Activated CD8-positive, alpha-beta memory T cell treated with anti-CD3 and anti-CD28 coated beads for 24 hours (primary cell): ENCODE data around the gene KPNA4.
"Not testable (repeated sequence)": the region's sequence is repeated elsewhere in the genome, so short reads cannot be mapped to it uniquely, and the experiment has no call there.

Experiments used
- DNase-seq: peaks from one replicate; pipeline ENCODE4 v3.0.0-alpha.2; 2020

KPNA4 gene

DNA sequence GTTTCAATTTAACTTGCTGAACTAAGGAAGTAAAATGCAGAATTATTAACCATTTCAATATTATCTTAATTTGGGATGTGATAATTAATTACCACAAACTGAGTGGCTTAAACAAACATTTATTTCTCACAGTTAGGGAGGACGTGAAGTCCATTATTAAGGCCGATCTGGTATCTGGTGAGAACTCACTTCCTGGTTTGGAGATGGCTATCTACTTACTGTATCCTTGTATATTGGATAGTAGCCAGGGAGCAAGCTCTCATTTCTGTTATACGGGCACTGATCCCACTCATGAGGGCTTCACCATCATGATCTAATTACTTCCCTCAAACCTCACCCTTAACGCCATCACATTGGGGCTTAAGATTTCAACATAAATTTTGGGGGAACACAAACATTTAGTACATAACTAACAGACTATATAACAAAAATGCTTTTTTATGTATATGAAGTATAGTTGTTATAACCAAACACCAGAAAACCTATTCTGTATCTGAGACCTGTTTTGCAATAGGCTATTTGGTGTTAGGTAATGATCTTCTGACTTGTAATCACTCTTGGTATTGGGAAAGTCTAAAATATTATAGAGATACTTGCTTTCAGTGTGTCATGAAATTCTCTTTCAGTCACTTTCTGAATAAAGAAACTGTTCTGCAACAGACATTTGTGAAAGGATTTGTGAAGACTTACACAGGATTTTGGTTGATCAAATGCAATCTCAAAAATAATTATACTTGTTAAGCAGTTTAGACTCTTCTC, 4.7 kb upstream of the KPNA4 start:
- no peak for DNase-seq

- no peak for DNase-seq
These were observed 3.6 kb upstream of the KPNA4 start for GRCh38 chr3:160568989-160569388.

DNA sequence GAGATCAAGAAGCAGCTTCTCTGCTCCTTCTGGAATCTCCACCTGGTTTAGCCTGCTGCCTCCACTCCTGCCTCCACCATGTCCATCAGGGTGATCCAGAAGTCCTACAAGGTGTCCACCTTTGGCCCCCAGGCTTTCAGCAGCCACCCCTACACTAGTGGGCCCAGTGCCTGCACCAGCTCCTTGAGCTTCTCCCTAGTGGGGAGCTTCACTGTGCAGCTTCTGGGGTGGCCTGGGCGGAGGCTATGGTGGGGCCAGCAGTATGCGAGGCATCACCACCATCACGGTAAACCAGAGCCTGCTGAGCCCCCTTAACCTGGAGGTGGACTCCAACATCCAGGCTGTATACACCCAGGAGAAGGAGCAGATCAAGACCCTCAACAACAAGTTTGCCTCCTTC, 2.4 kb upstream of the KPNA4 start:
- no peak for DNase-seq

DNA sequence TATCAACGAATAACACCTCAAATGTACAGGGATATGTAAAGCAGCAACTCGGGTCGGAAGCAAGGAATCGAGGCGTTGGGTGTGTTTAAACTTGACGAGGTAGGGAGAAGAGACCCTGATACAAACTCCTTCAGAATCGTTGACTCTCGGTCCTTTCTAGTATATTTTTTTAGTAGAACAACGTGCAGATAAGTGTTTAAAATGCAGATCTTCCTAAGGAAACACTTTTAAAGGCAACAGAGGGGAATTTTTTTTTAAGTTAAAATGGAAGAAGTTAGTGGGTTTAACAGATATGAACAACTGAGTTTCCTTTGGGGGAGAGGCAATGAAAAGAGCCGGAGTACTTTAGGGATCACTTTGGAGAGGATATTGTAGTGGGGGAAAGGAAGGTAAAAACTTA, 1.1 kb upstream of the KPNA4 start:
- no peak for DNase-seq

- DNase-seq: no peak
These were observed 376 bp downstream of the KPNA4 start for GRCh38 chr3:160564949-160565441.

DNA sequence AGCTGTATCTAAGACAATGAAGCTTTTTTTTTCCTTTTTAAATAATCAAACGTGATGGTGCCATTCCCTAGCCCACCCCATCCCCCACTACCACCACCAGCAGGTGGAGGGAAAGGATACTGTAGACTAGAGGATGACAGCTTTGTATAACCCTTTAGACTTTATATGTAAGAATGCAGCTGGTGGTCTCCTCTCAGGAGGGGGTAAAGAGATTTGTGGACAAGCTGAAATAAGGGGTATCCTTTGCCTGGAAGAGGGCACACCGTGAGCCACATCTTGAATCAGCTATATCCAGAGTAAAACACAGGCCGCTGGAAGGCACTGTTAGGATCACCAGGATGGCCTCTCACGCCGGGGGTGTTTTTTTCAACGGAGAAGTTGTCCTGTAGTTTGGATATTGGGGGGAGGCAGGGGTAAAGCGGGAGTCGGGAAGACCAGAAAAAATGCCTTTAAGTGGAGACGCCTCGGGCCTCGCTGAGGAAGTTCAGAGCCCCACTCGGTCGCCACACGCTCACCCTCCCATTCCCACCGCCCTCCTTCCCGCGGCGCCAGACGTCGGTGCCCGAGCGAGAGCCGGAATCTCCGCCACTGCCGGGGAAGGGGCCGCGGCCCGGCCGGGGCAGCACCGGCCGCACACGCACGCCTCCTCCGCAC, 986 bp downstream of the KPNA4 start:
- no peak for DNase-seq

DNA sequence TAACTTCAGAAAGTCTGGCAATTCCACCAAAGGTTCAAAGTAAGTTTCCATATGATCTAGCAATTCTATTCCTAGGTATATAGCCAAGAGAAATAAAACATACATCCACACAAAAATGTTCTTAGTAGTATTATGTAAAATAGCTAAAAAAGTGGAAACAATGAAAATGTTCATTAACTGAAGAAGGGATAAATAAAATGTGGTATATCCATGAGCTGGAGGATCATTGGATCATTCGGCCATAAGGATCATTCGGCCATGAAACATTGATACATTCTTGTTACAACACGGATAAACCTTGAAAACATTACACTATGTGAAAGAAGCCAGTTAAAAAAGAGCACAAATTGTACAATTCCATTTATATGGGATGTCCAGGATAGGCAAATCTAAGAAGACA, 2.4 kb downstream of the KPNA4 start:
- no peak for DNase-seq

- no peak for DNase-seq
These were observed 7.8 kb downstream of the KPNA4 start for GRCh38 chr3:160557571-160557970.

GRCh38 chr3:160556141-160556540, 9.2 kb downstream of the KPNA4 start:
- DNase-seq: no peak

DNA sequence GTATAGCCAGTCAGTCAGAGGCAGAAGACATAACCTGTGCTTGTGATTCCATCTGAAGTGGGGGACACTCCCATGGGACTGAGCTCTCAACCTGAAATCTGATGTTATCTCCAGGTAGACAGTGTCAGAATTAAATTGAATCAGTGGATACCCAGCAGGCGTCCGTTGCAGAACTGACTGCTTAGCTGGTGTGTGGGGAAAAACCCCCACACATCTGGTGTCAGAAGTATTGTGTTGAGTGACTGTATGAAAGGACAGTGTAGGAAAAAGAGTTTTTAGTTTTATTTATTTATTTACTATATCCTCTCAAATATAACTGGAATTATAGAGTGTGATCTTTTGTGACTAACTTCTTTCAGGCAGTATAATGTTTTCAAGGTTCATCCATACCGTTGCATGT, 10.4 kb downstream of the KPNA4 start:
- DNase-seq: no peak

GRCh38 chr3:160553827-160554226, 11.5 kb downstream of the KPNA4 start:
- no peak for DNase-seq

GRCh38 chr3:160546727-160547126, 18.6 kb downstream of the KPNA4 start:
- no peak for DNase-seq

DNA sequence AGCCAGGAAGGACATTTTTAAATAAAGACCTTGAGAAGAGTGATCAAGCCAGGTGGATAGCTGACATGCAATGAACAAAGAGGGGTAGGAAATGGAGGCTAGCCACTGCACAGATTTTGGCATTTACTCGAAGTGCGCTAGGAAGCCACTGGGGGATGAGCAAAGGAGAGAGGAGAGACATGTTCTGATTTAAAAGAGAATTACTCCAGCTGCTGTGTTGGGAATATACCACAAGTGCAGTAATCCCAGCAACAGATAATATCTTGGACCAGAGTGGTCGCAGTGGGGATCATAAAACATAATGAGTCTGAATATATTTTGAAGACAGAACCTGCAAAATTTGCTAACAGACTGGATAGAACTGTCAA, 19.9 kb downstream of the KPNA4 start:
- DNase-seq: no peak

DNA sequence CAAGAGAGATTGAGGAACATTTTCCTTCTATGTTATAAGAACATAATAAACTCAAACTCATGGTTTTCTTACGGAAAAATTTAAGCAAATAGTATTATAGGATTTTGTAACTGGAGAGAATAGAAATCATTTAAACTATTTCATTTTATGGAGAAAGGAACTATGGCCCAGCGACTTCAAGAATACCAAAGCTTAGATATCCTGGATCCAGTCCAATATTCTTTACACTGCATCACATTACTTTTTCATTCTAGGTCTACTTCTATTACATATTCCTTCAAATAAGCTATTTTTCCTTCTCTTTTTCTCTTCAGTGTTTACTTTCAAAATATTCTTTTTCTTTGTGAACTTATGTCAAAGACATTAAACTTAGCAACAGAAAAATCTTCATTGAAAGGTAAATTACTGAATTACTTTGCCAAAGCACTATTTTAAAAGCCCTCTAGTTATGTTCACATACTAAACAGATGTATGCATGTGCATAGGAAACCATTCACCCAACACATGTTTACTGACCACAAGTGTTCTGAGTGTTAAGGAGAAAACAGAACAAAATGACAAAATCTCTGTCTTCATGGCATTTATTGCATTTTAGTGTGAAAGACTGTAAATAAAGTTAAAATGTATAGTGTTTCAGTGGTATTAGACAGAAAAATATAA, 20.4 kb downstream of the KPNA4 start:
- DNase-seq: no peak

DNA sequence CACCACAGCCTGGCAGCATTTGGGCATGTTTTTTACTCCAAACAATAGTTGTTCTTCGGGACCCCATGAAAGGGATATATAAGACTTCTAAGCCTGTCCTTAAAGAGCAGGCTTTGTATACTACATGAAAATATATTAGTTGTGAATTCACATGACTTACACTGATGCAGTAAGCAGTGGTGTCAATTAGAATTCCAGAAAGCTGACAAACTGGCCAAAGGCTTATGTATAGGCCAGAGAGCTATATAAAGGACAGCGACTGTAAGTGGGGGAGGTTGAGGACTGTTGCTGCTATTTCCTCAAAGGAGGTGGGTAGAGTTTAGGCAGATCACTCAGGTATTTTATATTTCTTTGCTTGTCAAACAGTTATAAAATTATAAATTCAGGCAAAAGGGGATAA, 24.8 kb downstream of the KPNA4 start:
- no peak for DNase-seq

- no peak for DNase-seq
These were observed 26.5 kb downstream of the KPNA4 start for GRCh38 chr3:160538895-160539294.

GRCh38 chr3:160537729-160538128, 27.6 kb downstream of the KPNA4 start:
- no peak for DNase-seq

- DNase-seq: no peak
These were observed 33.0 kb downstream of the KPNA4 start for GRCh38 chr3:160532371-160532770.

DNA sequence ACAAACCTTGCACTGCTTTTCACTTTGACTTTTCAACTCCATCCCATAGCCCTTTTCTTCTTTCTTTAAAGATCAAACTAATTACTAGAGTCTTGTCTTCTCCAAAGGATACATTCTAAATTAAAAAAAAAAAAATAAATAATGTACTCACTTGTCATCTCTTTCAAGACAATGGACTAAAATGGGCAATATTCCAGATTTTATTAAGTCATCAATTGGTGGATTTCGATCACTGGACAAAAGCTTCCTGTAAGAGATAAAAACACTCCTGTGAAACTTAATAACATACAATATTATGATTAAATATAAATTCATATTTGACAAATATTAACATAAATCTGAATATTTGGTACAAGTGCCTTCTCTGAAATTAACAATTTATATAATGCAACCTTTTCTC, 34.1 kb downstream of the KPNA4 start:
- DNase-seq: no peak

DNA sequence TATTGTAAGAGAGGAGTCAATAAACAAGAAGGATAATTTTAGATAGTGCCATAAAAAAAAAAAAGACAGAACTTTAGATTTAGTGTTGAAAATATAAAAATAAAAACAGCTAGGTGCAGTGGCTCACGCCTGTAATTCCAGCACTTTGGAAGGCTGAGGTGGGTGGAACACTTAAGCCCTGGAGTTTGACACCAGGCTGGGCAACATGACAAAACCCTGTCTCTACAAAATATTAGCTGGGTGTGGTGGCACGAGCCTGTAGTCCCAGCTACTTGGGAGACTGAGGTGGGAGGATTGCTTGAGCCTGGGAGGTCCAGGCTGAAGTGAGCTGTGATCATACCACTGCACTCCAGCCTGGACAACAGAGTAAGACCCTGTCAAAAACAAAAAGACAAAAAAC, 49.0 kb downstream of the KPNA4 start:
- not testable (repeated sequence) for DNase-seq

DNA sequence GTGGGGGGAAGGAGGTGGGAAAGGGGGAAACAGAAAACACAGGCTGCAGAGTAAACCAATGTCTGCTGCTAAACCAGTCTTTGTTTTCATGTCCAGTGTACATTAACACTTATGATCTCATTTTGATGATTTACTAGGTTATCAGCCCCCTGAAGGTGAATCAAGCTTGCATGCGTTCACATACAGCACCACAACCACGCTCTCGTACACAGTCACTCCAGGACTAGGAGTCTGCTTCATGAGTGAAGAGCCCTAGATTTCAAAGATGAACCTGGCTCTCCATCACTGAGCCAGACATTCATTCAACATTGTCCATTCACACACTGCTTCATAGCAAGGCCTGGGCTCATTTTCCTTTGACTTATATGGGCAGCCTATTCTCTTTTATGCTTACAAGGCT, 64.0 kb downstream of the KPNA4 start:
- no peak for DNase-seq

DNA sequence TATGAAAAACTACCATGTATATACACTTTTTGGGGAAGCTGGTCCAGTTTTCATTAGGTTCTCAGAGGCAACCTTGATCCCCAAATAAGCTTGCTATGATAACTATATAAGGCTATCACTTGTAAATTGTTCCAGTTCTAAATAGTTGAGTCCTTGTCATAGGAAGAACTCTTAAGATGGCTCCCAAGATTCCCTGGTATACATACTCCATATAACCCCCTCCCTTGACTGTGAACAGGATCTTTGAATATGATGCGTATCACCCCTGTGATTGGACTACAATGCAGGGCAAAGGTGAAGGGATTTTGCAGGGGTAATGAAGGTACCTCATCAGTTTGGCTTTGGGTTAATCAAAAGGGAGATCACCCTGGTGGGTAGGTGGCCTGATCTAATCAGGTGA, 67.2 kb downstream of the KPNA4 start:
- DNase-seq: no peak

DNA sequence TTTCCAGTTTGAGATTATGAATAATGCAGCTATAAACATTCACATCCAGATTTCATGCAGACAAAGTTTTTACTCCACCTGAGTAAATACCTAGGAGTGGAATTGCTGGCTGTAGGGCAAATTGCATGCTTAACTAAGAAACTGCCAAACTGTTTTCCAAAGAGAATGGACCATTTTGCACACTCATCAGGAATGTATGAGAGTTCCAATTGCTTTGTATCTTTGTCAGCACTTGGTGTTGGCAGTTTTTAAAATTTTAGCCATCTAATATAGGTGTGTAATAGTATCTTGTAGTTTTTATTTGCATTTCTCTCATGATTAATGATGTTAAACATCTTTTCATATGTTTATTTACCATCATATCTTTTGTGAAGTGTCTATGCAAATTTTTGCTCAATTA, 75.2 kb downstream of the KPNA4 start:
- DNase-seq: no peak

GRCh38 chr3:160486459-160486869, 78.9 kb downstream of the KPNA4 start:
- DNase-seq: no peak
